ENCODE results near the gene CCL25. TPM values are rescaled to one million over a fixed set of nuclear protein-coding genes. Genes with fewer than 3 reads are reported as not detected.

CCL25 gene
- total and polyA plus RNA-seq, 8 donors, result 5.1 TPM; not detected in 7

DNA sequence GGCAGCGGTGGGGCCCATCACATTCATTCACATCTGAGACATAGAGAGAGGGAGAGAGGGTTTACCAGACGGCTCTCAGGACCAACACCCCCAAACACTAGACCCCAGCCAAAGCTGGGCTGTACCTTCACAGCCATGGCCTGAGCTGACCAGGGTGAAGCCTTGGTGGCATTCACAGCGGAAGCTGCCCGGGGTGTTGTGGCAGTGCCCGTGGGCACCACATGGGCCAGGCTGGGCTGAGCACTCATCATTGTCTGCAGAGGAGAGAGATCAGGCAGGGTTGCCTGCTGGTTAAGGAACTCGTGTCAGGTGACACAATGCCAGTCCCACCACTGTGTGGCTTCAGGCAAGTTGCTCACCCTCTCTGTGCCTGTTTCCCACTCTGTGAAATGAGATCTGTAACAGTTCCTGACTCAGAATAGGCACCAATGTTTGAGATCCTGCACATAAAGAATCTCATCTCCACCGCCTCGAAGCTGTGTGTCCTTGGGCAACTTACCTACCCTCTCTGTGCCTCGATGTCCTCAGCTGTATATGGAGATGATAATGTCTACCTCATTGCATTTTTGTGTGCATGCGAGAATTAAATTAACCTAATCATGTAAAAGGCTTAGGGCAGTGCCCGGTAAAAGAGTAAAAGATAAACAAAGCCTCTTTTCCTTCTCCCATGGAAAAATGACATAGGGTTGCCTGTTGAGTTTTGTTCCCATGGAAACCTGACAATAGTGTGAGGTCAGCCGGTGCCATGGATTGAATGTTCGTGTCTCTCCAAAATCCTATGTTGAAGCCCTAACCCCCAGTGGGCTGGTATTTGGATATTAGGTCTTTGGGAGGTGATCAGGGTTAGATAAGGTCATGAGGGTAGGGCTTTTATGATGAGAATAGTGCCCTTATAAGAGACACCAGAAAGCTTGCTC is 22.9 kb downstream of the CCL25 start:
- 73 to 78% (median 75%) methylated on average over 12 to 13 of the region's 13 CpGs for WGBS, 5 donors
- TF ChIP-seq, protein P1, sequence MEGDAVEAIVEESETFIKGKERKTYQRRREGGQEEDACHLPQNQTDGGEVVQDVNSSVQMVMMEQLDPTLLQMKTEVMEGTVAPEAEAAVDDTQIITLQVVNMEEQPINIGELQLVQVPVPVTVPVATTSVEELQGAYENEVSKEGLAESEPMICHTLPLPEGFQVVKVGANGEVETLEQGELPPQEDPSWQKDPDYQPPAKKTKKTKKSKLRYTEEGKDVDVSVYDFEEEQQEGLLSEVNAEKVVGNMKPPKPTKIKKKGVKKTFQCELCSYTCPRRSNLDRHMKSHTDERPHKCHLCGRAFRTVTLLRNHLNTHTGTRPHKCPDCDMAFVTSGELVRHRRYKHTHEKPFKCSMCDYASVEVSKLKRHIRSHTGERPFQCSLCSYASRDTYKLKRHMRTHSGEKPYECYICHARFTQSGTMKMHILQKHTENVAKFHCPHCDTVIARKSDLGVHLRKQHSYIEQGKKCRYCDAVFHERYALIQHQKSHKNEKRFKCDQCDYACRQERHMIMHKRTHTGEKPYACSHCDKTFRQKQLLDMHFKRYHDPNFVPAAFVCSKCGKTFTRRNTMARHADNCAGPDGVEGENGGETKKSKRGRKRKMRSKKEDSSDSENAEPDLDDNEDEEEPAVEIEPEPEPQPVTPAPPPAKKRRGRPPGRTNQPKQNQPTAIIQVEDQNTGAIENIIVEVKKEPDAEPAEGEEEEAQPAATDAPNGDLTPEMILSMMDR (IDR thresholded peaks at IDR 0.05), result no peak
- TF ChIP-seq EP300 (IDR thresholded peaks at IDR 0.05) (no peak), POLR2A (IDR thresholded peaks at IDR 0.05) (no peak), POLR2AphosphoS5 (IDR thresholded peaks at IDR 0.05) (no peak)
- Histone ChIP-seq H3K27me3 (no peaks in the 10 kb centered on the region), H3K4me1 (no peaks in the 10 kb centered on the region), H3K36me3 (no peaks in the 10 kb centered on the region), H3K9me3 (peaks cover 5 to 17% (median 12%) of the 10 kb centered on the region in 4 donors), H3K4me3 (no peak overlapping the region), H3K27ac (no peak overlapping the region)
- DNase-seq, result peak in 1 of 2 donors; percentile 30
- intact Hi-C loops (cut with DNase I; ENCODE audit: low total_unique reads), result no loop called here

DNA sequence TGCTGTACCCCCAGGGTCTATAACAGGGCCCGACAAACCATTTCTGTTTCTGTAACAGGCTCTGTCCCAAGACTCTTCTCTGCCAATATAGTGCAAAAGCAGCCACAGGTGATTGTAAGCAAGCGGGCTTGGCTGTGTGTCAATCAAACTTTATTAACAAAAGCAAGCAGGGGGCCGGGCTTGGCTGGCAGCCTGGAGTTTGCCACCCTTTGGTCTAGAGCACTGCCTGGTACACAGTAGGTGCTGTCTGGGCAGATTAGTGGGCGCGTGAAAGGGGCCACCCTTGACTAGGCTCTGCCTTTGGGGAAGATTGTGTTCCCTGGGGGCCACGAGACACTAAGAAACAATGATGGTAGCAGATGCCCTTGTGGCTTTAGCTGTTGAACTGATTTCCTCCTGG is 27.4 kb downstream of the CCL25 start:
- DNase-seq, result no peak
- no peaks in the 10 kb centered on the region for H3K36me3 ChIP-seq
- TF ChIP-seq POLR2AphosphoS5 (IDR thresholded peaks at IDR 0.05), result no peak
- no peak for TF ChIP-seq POLR2A (IDR thresholded peaks at IDR 0.05)
- TF ChIP-seq, protein P1 (IDR thresholded peaks at IDR 0.05), result no peak
- TF ChIP-seq EP300 (IDR thresholded peaks at IDR 0.05), result no peak
- H3K27me3 ChIP-seq, result no peaks in the 10 kb centered on the region
- no peaks in the 10 kb centered on the region for H3K4me1 ChIP-seq
- H3K9me3 ChIP-seq, result no peaks in the 10 kb centered on the region
- WGBS, 5 donors, result 89 to 95% (median 89%) methylated on average over 6 of the region's 6 CpGs
- intact Hi-C loops (cut with DNase I; ENCODE audit: low total_unique reads), result no loop called here
- no peak overlapping the region for H3K4me3 ChIP-seq
- H3K27ac ChIP-seq, result no peak overlapping the region

DNA sequence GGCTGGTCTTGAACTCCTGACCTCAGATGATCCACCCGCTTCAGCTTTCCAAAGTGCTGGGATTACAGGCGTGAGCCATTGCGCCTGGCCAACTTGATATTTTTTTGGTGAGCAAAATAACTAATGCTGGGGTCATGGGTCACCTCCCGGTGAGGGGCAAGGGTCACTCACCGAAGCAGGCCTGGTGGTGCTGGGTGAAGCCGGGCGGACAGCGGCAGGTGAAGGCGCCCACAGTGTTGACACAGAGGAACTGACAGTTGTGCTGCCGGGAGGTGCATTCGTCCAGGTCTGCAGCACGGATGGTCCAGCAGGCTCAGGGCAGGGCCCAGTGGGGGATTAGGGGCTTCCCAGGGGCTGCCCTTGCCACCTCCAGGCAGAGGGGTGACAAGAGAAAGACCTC is 28.3 kb downstream of the CCL25 start:
- Histone ChIP-seq H3K4me3 (no peak overlapping the region), H3K27ac (no peak overlapping the region), H3K4me1 (no peaks in the 10 kb centered on the region), H3K27me3 (peaks cover 0 to 8% (median 0%) of the 10 kb centered on the region in 3 donors), H3K9me3 (no peaks in the 10 kb centered on the region), H3K36me3 (no peaks in the 10 kb centered on the region)
- intact Hi-C loops (cut with DNase I; ENCODE audit: low total_unique reads), result no loop called here
- DNase-seq, result no peak
- TF ChIP-seq EP300 (IDR thresholded peaks at IDR 0.05), result no peak
- TF ChIP-seq, protein P1 (IDR thresholded peaks at IDR 0.05), result no peak
- no peak for TF ChIP-seq POLR2A (IDR thresholded peaks at IDR 0.05)
- no peak for TF ChIP-seq POLR2AphosphoS5 (IDR thresholded peaks at IDR 0.05)
- 87 to 96% (median 88%) methylated on average over 11 to 12 of the region's 12 CpGs for WGBS, 5 donors

DNA sequence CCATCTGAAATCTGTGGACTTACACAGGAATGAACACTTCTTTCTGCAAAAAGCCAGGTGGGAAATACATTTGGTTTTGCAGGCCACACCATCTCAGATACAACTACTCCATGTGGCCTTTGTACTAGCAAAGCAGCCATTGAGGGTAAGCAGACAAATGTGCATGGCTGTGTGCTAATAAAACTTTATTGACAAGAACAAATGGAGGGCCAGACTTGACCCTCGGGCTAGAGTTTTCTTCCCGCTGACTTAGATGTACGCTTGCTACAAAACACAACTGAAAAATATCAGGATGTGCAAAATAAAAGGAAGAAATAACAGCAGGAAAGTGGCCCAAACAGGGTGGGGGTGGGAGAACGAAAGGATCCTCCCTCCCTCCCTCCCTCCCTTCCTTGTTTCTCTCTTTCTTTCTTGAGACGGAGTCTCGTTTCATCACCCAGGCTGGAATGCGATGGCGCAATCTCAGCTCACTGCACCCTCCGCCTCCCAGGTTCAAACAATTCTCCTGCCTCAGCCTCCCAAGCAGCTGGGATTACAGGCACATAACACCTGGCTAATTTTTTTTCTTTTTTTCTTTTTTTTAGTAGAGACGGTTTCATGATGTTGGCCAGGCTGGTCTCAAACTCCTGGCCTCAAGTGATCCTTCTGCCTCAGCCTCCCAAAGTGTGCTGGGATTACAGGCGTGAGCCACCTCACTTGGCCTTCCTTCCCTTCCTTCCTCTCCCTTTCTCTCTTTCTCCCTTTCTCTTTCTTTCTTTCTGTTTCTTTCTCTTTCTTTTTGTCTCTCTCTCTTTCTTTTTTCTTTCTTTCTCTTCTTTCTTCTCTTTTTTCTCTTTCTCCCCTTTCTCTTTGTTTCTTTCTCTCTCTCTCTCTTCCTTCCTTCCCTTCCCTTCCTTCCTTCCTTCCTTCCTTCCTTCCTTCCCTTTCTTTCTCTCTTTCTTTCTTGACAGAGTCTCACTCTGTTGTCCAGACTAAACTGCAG is 29.3 kb downstream of the CCL25 start:
- intact Hi-C loops (cut with DNase I; ENCODE audit: low total_unique reads), result no loop called here
- no peak overlapping the region for H3K4me3 ChIP-seq
- 78 to 89% (median 83%) methylated on average over 11 of the region's 11 CpGs for WGBS, 5 donors
- H3K27ac ChIP-seq, result no peak overlapping the region
- TF ChIP-seq POLR2A (IDR thresholded peaks at IDR 0.05), result no peak
- TF ChIP-seq, protein P1 (IDR thresholded peaks at IDR 0.05), result no peak
- TF ChIP-seq EP300 (IDR thresholded peaks at IDR 0.05), result no peak
- no peak for TF ChIP-seq POLR2AphosphoS5 (IDR thresholded peaks at IDR 0.05)
- DNase-seq, result no peak
- no peaks in the 10 kb centered on the region for H3K9me3 ChIP-seq
- H3K4me1 ChIP-seq, result no peaks in the 10 kb centered on the region
- H3K36me3 ChIP-seq, result no peaks in the 10 kb centered on the region
- H3K27me3 ChIP-seq, result peaks cover 0 to 14% (median 0%) of the 10 kb centered on the region in 3 donors

All from stomach (tissue), 9 donors.